Activated T-helper 1 cell treated with anti-CD3 and anti-CD28 coated beads, Interleukin-12 subunit alpha, Interleukin-12 subunit beta, Interleukin-2, Interleukin-4 antibody, amounts not matched to agents 30 ng/mL and 10 ng/mL and 1 ng/mL, durations not matched to agents 14 hours and 24 hours and 36 hours (primary cell): ENCODE data around the gene PITRM1. TPM values are rescaled to one million over a fixed set of nuclear protein-coding genes. Genes with fewer than 3 reads are reported as not detected.
"Not testable (repeated sequence)": the region's sequence is repeated elsewhere in the genome, so short reads cannot be mapped to it uniquely, and the experiment has no call there.

Experiments used
- DNase-seq: peaks from one replicate; pipeline ENCODE4 v3.0.0; 2021; ENCODE audit warnings: low spot score
- H3K27ac Mint-ChIP-seq: one replicate; pipeline ENCODE4 v1.8.0; 2021; ENCODE audit warnings: mild to moderate bottlenecking, mixed read lengths
- H3K27me3 Mint-ChIP-seq: one replicate; pipeline ENCODE4 v1.8.0; 2022; ENCODE audit warnings: mild to moderate bottlenecking, moderate library complexity, mixed read lengths; ENCODE audit not compliant: insufficient read depth
- H3K36me3 Mint-ChIP-seq: one replicate; pipeline ENCODE4 v1.8.0; 2021; ENCODE audit warnings: low read depth, mixed read lengths
- H3K4me1 Mint-ChIP-seq: one replicate; pipeline ENCODE4 v1.8.0; 2021; ENCODE audit warnings: low read depth, mixed read lengths
- H3K4me3 Mint-ChIP-seq: one replicate; pipeline ENCODE4 v1.8.0; 2021; ENCODE audit warnings: mild to moderate bottlenecking, moderate library complexity, mixed read lengths
- H3K9me3 Mint-ChIP-seq: one replicate; pipeline ENCODE4 v1.8.0; 2021; ENCODE audit warnings: mixed read lengths
- intact Hi-C: fragments of 100-400 bp; cut with micrococcal nuclease; formaldehyde crosslinking; loops from one replicate; pipeline ENCODE4 v1.15.1; 2024
- total RNA-seq: library from RNA; stranded (reverse); gene quantifications from 2 replicates; pipeline ENCODE4 v1.2.3, GENCODE V29; 2022

Gene PITRM1, protein sequence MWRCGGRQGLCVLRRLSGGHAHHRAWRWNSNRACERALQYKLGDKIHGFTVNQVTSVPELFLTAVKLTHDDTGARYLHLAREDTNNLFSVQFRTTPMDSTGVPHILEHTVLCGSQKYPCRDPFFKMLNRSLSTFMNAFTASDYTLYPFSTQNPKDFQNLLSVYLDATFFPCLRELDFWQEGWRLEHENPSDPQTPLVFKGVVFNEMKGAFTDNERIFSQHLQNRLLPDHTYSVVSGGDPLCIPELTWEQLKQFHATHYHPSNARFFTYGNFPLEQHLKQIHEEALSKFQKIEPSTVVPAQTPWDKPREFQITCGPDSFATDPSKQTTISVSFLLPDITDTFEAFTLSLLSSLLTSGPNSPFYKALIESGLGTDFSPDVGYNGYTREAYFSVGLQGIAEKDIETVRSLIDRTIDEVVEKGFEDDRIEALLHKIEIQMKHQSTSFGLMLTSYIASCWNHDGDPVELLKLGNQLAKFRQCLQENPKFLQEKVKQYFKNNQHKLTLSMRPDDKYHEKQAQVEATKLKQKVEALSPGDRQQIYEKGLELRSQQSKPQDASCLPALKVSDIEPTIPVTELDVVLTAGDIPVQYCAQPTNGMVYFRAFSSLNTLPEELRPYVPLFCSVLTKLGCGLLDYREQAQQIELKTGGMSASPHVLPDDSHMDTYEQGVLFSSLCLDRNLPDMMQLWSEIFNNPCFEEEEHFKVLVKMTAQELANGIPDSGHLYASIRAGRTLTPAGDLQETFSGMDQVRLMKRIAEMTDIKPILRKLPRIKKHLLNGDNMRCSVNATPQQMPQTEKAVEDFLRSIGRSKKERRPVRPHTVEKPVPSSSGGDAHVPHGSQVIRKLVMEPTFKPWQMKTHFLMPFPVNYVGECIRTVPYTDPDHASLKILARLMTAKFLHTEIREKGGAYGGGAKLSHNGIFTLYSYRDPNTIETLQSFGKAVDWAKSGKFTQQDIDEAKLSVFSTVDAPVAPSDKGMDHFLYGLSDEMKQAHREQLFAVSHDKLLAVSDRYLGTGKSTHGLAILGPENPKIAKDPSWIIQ
- total RNA-seq, result 76.3 and 80.4 TPM in 2 replicates

DNA sequence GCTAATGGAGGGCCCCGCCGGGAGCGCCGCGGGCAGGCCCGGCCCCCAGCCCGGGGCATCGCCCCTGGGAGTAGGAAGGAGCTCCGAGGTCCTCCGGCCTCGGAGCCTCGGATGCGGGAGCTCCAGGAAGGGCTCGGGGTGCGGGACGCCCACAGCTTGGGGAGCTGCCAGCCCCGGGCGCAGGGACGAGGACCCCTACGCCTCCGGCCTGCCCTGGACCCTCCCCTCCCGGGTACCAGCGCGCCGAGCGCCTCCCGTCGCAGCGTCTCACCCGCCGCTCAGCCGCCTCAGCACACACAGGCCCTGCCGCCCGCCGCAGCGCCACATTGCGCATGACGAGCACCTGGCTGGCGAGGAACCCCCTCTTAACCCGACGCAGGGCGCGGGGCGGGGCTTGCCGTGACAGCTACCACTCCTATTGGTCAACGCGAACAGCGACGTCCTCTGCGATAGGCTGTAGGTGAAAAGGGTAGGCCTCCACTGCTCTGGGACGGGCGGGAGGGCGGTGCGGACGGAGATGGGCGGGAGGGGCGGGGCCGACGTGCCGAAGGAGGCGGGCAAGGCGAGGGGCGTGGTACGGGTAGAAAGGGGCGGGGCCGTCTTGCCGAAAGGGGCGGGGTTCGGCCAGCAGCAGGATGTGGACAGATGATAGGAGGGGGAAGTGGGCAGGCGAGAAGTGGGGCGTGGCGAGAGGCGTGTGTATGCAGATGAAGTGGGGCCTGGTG lies at the start of gene PITRM1:
Gene PITRM1, minus strand, starts transcription at position 337 of the 725 bp plus-strand sequence. Its CDS starts 10 bp downstream, at position 327.
- H3K9me3 Mint-ChIP-seq, result no peaks in the 10 kb centered on the region
- peaks cover 20% of the 10 kb centered on the region for H3K27me3 Mint-ChIP-seq
- peak; percentile 99 for DNase-seq
- intact Hi-C loops, result loop anchor here (1.0 to 2.0 kb wide), 3 partner anchors 78 to 610 kb away; no protein-coding TSS in a partner anchor
- H3K27ac Mint-ChIP-seq, result peak within 1 kb of the TSS; percentile 88
- peaks cover 16% of the 10 kb centered on the region for H3K36me3 Mint-ChIP-seq
- peaks cover 9% of the 10 kb centered on the region for H3K4me1 Mint-ChIP-seq
- H3K4me3 Mint-ChIP-seq, result peak within 1 kb of the TSS; percentile 90

DNA sequence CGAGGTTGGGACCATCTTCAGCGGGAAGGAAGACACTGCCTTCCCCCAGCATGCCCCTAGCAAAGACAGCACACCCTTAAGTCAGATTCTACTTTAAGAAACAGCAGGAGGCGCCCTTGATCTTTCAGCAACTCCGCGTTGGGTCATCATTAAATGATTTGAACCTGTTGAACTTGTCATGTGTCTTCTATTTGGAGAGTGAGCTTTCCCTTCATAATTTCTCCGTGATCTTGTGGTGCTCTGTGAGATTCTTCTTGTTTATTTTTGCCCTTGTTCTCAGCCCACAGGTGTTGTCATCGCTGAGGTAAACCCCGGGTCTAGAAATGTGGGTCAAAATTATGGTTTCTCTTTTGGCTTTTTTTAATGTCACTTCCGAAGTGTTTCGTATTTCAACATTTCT lies 49.5 kb upstream of the PITRM1 start:
- peaks cover 3% of the 10 kb centered on the region for H3K27me3 Mint-ChIP-seq
- H3K9me3 Mint-ChIP-seq, result peaks cover 6% of the 10 kb centered on the region
- no peak overlapping the region for H3K27ac Mint-ChIP-seq
- intact Hi-C loops, result loop anchor here (10.0 kb wide), 1 partner anchor 813 kb away; no protein-coding TSS in a partner anchor
- H3K4me3 Mint-ChIP-seq, result no peak overlapping the region
- no peaks in the 10 kb centered on the region for H3K36me3 Mint-ChIP-seq
- DNase-seq, result no peak
- peaks cover 4% of the 10 kb centered on the region for H3K4me1 Mint-ChIP-seq

DNA sequence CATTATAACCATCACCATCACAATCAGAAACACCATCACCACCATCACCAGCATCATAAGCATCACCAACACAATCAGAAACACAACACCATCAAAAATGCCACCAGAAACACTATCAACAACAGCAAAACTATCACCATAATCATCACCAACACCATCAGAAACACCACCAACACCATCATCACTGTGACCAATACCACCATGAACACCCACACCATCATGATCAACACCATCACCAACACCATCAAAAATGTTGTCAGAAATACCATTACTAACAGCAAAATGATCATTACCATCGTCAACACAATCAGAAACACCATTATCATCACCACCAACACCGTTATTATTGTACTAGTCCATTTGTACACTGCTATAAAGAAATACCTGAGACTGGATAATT lies 49.0 kb upstream of the PITRM1 start:
- not testable (repeated sequence) for H3K36me3 Mint-ChIP-seq, DNase-seq, H3K27me3 Mint-ChIP-seq, H3K4me1 Mint-ChIP-seq, H3K9me3 Mint-ChIP-seq, H3K27ac Mint-ChIP-seq, H3K4me3 Mint-ChIP-seq
- intact Hi-C loops, result loop anchor here (10.0 kb wide), 1 partner anchor 813 kb away; no protein-coding TSS in a partner anchor

DNA sequence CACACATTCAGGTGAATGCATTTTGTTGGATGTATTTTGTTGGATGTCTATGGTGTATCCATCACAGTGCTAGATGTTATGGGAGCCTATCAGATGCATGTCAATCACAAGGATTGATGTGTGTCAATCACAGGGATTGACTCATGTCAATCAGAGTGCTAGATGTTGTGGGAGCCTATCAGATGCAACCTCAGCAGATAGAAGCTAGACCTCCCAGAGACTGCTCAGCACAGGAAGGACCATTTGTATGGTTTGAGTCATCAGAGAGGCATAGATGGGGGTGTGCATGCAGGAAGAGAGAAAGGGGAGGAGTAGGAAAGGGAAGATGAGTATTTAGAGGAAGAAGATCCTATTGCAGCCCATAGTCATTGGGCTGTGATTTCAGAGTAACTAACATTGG lies 48.3 kb upstream of the PITRM1 start:
- intact Hi-C loops, result loop anchor here (10.0 kb wide), 1 partner anchor 814 kb away; no protein-coding TSS in a partner anchor
- no peaks in the 10 kb centered on the region for H3K36me3 Mint-ChIP-seq

DNA sequence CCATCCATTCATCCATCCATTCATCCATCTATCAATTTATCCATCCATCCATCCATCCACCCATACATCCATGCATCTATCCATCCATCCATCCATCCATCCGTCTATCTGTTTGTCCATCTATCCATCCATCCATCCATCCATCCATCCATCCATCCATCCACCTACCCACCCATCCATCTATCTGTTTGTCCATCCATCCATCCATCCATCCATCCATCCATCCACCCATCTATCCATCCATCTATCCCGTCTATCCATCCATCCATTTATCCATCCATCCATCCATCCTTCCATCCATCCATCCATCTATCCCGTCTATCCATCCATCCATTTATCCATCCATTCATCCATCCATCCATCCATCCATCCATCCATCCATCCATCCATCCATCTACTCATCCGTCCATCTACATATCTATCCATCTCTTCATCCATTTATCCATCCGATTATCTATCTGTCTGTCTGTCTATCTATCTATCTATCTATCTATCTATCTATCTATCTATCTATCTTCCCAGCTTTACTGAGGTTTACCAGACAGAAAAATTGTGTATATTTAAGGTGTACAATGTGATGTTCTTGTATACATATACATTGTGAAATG lies 46.5 kb upstream of the PITRM1 start:
- peak overlapping the region; percentile 25 for H3K27ac Mint-ChIP-seq
- intact Hi-C loops, H3K9me3 Mint-ChIP-seq: not testable (repeated sequence)

More for the DNA sequence above, 48.3 kb upstream of the PITRM1 start:
- H3K27me3 Mint-ChIP-seq, result peaks cover 5% of the 10 kb centered on the region
- no peak for DNase-seq
- H3K27ac Mint-ChIP-seq, result no peak overlapping the region
- H3K9me3 Mint-ChIP-seq, result peaks cover 6% of the 10 kb centered on the region
- H3K4me1 Mint-ChIP-seq, result no peaks in the 10 kb centered on the region
- no peak overlapping the region for H3K4me3 Mint-ChIP-seq

DNA sequence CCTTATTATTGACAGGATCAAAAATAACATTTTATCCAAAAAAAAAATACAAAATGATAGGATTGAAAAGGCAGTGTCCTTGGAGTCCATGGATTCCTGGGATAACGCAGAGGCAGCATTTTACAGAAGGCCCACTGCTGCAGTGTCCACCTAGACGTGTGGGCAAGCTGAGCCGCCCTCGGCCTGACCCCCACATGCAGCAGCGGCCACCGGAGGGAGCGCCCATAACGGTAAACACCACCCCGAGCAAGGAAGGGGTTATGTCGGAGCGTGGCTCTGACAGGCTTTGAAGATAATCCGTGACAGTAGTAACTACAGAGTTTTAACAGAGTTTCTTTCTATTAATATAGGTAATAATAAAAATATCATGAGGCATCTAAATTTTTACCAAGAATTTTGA lies 45.3 kb upstream of the PITRM1 start:
- peaks cover 12% of the 10 kb centered on the region for H3K27me3 Mint-ChIP-seq
- no peaks in the 10 kb centered on the region for H3K4me1 Mint-ChIP-seq
- H3K27ac Mint-ChIP-seq, result no peak overlapping the region
- H3K36me3 Mint-ChIP-seq, result no peaks in the 10 kb centered on the region
- DNase-seq, result no peak
- H3K4me3 Mint-ChIP-seq, result no peak overlapping the region
- peaks cover 6% of the 10 kb centered on the region for H3K9me3 Mint-ChIP-seq
- intact Hi-C loops, result no loop called here

More for the DNA sequence above, 46.5 kb upstream of the PITRM1 start:
- DNase-seq, H3K4me3 Mint-ChIP-seq, H3K4me1 Mint-ChIP-seq, H3K36me3 Mint-ChIP-seq, H3K27me3 Mint-ChIP-seq: not testable (repeated sequence)

DNA sequence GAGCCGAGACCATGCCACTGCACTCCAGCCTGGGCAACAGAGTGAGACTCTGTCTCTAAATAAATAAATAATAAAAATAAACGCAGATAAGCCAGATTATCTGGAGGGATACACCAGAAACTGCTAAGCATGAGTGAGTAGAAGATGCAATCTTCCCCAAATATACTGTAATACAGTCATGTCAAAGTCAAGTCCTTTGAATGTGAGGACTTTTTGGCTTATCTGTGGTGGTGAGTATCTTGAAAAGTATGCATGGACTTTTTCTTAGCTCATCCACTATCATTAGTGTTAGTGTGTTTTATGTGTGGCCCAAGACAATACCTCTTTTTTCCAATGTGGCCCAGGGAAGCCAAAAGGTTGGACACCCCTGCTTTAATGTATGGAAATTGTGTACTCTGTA lies 44.7 kb upstream of the PITRM1 start:
- H3K27ac Mint-ChIP-seq, result no peak overlapping the region
- no peaks in the 10 kb centered on the region for H3K4me1 Mint-ChIP-seq
- H3K9me3 Mint-ChIP-seq, result peaks cover 6% of the 10 kb centered on the region
- H3K4me3 Mint-ChIP-seq, result no peak overlapping the region
- no peaks in the 10 kb centered on the region for H3K36me3 Mint-ChIP-seq
- no peak for DNase-seq
- intact Hi-C loops, result no loop called here
- H3K27me3 Mint-ChIP-seq, result peaks cover 14% of the 10 kb centered on the region

DNA sequence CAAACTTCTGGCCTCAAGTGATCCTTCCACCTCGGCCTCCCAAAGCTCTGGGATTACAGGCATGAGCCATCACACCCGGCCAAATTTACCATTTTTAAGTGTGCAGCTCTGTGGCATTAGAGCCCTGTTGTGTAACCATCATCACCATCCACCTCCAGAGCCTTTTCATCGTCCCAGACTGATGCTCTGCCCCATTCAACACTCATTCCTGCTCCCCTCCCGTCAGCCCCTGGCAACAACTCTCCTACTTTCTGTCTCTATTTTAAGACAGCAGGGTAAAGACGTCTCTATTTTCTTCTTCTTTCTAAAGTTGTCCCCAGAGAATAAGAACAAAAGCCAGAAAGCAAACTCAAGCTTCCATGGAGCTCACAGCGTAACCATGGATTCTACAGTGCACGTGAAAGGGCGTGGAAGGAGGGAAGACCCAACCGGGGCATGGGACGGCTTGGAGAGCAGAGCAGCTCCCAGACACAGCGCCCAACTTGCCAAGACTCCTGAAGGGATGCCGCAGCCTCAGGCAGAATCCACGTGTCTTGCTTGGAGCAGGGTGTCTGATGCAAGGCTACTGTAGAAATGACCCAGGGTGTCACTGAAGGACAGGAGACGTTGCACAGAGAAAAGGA lies 42.7 kb upstream of the PITRM1 start:
- Mint-ChIP-seq H3K4me3 (no peak overlapping the region), H3K27ac (no peak overlapping the region), H3K9me3 (peaks cover 6% of the 10 kb centered on the region), H3K36me3 (no peaks in the 10 kb centered on the region), H3K4me1 (no peaks in the 10 kb centered on the region), H3K27me3 (peaks cover 27% of the 10 kb centered on the region)
- no peak for DNase-seq
- intact Hi-C loops, result no loop called here

DNA sequence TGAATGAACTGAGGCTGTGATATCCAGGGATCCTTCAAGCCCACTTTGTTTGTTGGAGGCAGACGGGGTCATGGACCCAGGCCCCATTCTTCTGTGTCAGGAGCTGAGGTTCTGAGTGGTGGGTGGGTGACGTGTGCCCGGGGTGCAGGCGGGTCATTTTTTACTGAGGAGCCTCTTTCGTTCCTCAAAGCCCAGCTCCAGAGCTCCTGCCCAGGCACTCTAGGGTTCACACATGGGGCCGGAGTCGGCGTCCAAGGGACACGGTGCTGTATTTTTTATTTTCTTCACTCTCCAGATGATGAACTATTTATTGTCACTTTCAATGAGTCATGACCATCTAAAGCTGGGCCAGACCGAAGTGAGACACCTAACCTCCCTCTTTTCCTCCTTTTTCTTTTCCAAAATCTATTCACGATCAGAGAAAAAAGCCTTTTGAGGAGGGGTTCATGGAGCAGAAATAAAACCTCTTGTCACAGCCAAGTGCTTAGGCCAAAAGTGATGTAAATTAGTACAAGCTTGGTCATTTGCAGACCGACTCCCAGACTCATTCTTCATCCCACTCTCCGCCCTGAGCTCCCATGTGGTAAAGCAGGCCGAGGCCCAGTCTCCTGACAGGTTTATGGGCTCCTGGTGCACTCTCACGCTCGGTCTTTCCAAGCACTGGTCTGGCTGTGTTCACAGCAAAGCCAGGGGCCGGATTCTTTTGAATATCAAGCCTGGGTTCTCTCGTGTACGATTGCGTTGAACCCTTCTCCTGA lies 41.4 kb upstream of the PITRM1 start:
- H3K9me3 Mint-ChIP-seq, result peaks cover under 1% of the 10 kb centered on the region
- H3K27me3 Mint-ChIP-seq, result peaks cover 33% of the 10 kb centered on the region
- H3K27ac Mint-ChIP-seq, result no peak overlapping the region
- H3K4me1 Mint-ChIP-seq, result no peaks in the 10 kb centered on the region
- H3K4me3 Mint-ChIP-seq, result no peak overlapping the region
- no peaks in the 10 kb centered on the region for H3K36me3 Mint-ChIP-seq
- intact Hi-C loops, result no loop called here
- no peak for DNase-seq

DNA sequence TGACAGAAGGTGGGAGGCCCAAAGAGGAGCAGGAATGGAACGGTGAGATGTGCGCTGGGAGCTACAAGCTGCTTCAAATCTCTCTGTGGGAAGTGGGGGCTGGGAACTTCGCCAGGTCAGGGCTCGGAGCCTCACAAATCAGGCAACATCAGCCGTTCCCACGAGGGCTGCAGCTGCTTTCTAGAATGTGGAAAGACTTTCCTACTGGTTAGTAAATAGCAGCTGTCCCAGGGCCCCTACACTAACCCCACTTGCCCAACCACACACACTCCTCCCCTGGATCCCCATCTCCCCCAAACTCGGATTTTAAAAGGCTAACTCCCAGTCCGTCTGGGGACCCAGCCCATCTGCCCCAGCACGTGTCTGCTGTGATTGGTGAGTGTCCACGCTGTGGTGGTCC lies 40.6 kb upstream of the PITRM1 start:
- Mint-ChIP-seq H3K27ac (no peak overlapping the region), H3K36me3 (no peaks in the 10 kb centered on the region), H3K27me3 (peaks cover 33% of the 10 kb centered on the region), H3K4me3 (no peak overlapping the region), H3K4me1 (no peaks in the 10 kb centered on the region), H3K9me3 (no peaks in the 10 kb centered on the region)
- intact Hi-C loops, result no loop called here
- DNase-seq, result no peak

DNA sequence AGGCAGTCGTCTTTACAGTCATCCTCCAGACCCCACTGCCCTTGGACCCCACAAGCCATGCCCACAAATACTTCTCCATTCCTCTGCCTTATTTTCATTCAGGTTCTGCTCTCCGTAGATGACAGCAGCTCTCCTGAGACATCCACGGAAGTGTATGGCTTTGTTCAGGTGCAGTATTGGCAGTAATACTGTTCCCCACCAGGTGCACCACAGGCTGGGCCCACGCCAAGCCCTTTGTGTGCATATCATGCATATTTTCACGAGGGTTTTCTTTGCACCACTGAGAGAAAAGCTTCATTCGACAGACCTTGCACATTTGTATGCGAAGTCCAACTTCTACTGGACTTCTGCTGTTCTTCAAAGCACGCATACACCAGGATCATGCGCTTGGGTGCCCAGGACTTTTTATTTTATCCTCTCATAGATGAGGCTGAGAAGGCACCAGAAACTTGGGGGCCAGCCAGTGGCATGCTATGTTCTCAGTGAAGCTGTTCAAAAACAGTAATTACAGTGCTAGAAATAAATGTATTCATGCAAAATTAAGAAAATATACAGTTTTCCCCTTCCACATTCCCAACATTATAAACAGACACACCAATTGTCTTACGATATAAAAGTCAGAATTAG lies 37.8 kb upstream of the PITRM1 start:
- intact Hi-C loops, result no loop called here
- H3K36me3 Mint-ChIP-seq, result no peaks in the 10 kb centered on the region
- H3K4me3 Mint-ChIP-seq, result no peak overlapping the region
- peaks cover 49% of the 10 kb centered on the region for H3K27me3 Mint-ChIP-seq
- no peaks in the 10 kb centered on the region for H3K9me3 Mint-ChIP-seq
- DNase-seq, result no peak
- H3K4me1 Mint-ChIP-seq, result no peaks in the 10 kb centered on the region
- H3K27ac Mint-ChIP-seq, result no peak overlapping the region
